Measurements from ENCODE around the gene ADAM33. TPM values are rescaled to one million over a fixed set of nuclear protein-coding genes. Genes with fewer than 3 reads are reported as not detected.

Gene ADAM33
- total RNA-seq, 4 donors from 2014 or later: 27.3 to 94.4 (median 51.9) TPM

GRCh38 chr20:3659492-3660261, 22.1 kb downstream of the ADAM33 start:
- DNase-seq (ENCODE audit: low spot score) (peak; percentile 11), ATAC-seq (ENCODE audit: low FRiP score) (no peak)
- TF ChIP-seq CTCF (IDR thresholded peaks at IDR 0.05): no peak

GRCh38 chr20:3658716-3659491, 22.9 kb downstream of the ADAM33 start:
- no peak for TF ChIP-seq CTCF (IDR thresholded peaks at IDR 0.05)
- DNase-seq (ENCODE audit: low spot score) (no peak), ATAC-seq (ENCODE audit: low FRiP score) (no peak)

GRCh38 chr20:3658019-3658715, 23.6 kb downstream of the ADAM33 start:
- DNase-seq (ENCODE audit: low spot score) (no peak), ATAC-seq (ENCODE audit: low FRiP score) (no peak)

GRCh38 chr20:3655131-3655405, 26.7 kb downstream of the ADAM33 start:
- ATAC-seq (ENCODE audit: low FRiP score): no peak
- TF ChIP-seq CTCF (IDR thresholded peaks at IDR 0.05): no peak
- DNase-seq (ENCODE audit: low spot score): no peak

More at GRCh38 chr20:3658019-3658715, 23.6 kb downstream of the ADAM33 start:
- no peak for TF ChIP-seq CTCF (IDR thresholded peaks at IDR 0.05)

- ATAC-seq (ENCODE audit: low FRiP score): no peak
- TF ChIP-seq CTCF (IDR thresholded peaks at IDR 0.05): no peak
- no peak for DNase-seq (ENCODE audit: low spot score)
Measured at GRCh38 chr20:3654326-3655130, 27.3 kb downstream of the ADAM33 start.

- no peak for DNase-seq (ENCODE audit: low spot score)
- TF ChIP-seq CTCF (IDR thresholded peaks at IDR 0.05): no peak
- ATAC-seq (ENCODE audit: low FRiP score): no peak
Measured at GRCh38 chr20:3653921-3654320, 27.9 kb downstream of the ADAM33 start.
